Measurements from ENCODE around the gene NOS2.
A peak's percentile ranks its signal among the peaks of the same experiment; 100 is the strongest.
"Not testable (repeated sequence)": the region's sequence is repeated elsewhere in the genome, so short reads cannot be mapped to it uniquely, and the experiment has no call there.

Gene NOS2

GRCh38 chr17:27800522-27800921 lies at the start of gene NOS2:
TSS of gene NOS2 (minus strand) at chr17:27800529. CDS start at chr17:27798809, 1,720 bp downstream.
- Histone ChIP-seq H3K27me3 (ENCODE audit: insufficient read depth, low read depth, severe bottlenecking) (no peaks in the 10 kb centered on the region), H3K4me3 (ENCODE audit: low read depth, low read length) (no peak within 1 kb of the TSS), H3K27ac (no peak within 1 kb of the TSS), H3K9me3 (ENCODE audit: severe bottlenecking) (no peaks in the 10 kb centered on the region), H3K36me3 (no peaks in the 10 kb centered on the region)
- peak; percentile 38 for DNase-seq
- no peak for TF ChIP-seq CTCF (IDR thresholded peaks at IDR 0.05; ENCODE audit: low read depth, low read length)

- DNase-seq, result no peak
- H3K27me3 ChIP-seq (ENCODE audit: insufficient read depth, low read depth, severe bottlenecking), result no peaks in the 10 kb centered on the region
- no peaks in the 10 kb centered on the region for H3K36me3 ChIP-seq
- H3K27ac ChIP-seq, result no peak overlapping the region
- H3K4me3 ChIP-seq (ENCODE audit: low read depth, low read length), result no peak overlapping the region
- peaks cover 6% of the 10 kb centered on the region for H3K9me3 ChIP-seq (ENCODE audit: severe bottlenecking)
- no peak for TF ChIP-seq CTCF (IDR thresholded peaks at IDR 0.05; ENCODE audit: low read depth, low read length)
Observed at GRCh38 chr17:27849474-27850185, 49.3 kb upstream of the NOS2 start.

GRCh38 chr17:27848931-27849330 lies 48.6 kb upstream of the NOS2 start:
- Histone ChIP-seq H3K4me3 (ENCODE audit: low read depth, low read length) (no peak overlapping the region), H3K27me3 (ENCODE audit: insufficient read depth, low read depth, severe bottlenecking) (no peaks in the 10 kb centered on the region), H3K27ac (no peak overlapping the region), H3K9me3 (ENCODE audit: severe bottlenecking) (peaks cover 6% of the 10 kb centered on the region), H3K36me3 (no peaks in the 10 kb centered on the region)
- no peak for DNase-seq
- TF ChIP-seq CTCF (IDR thresholded peaks at IDR 0.05; ENCODE audit: low read depth, low read length), result no peak

DNA sequence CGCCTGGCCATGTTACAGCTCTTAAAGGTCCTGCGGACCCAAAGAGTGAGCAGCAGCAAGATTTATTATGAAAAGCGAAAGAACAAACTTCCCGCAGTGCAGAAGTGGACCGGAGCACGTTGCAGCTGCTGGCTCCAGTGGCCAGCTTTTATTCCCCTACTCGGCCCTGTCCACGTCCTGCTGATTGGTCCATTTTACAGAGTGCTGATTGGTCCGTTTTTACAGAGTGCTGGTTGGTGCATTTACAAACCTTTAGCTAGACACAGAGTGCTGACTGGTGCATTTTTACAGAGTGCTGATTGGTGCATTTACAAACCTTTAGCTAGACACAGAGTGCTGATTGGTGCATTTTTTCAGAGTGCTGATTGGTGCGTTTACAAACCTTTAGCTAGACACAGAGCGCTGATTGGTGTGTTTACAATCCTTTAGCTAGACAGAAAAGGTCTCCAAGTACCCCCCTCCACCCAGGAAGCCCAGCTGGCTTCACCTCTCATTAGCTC lies 46.5 kb upstream of the NOS2 start:
- H3K27me3 ChIP-seq (ENCODE audit: insufficient read depth, low read depth, severe bottlenecking); H3K36me3 ChIP-seq; DNase-seq; H3K4me3 ChIP-seq (ENCODE audit: low read depth, low read length); H3K27ac ChIP-seq; H3K9me3 ChIP-seq (ENCODE audit: severe bottlenecking): not testable (repeated sequence)

DNA sequence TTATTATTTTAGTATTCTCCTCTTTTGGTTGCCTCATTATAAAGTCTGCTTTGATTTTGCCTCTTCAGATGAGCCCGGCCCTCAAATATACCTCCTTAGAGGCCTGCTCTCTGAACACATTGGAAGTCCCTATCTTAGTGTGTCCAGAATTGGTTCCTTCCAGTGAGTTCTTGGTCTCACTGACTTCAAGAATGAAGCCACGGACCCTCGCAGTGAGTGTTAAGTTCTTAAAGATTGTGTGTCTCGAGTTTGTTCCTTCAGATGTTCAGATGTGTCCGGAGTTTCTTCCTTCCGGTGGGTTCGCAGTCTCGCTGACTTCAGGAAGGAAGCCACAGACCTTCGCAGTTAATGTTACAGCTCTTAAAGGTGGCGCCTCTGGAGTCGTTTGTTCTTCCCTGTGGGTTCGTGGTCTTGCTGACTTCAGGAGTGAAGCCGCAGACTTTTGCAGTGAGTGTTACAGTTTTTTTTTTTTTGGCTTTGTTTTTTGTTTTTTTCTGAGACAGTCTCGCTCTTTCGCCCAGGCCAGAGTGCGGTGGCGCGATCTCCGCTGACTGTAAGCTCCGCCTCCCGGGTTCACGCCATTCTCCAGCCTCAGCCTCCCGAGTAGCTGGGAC lies 45.8 kb upstream of the NOS2 start:
- no peaks in the 10 kb centered on the region for H3K27me3 ChIP-seq (ENCODE audit: insufficient read depth, low read depth, severe bottlenecking)
- H3K27ac ChIP-seq, result no peak overlapping the region; the same call in 1 of the 2 replicates
- peaks cover 6% of the 10 kb centered on the region for H3K9me3 ChIP-seq (ENCODE audit: severe bottlenecking)
- TF ChIP-seq CTCF (IDR thresholded peaks at IDR 0.05; ENCODE audit: low read depth, low read length), result no peak
- H3K36me3 ChIP-seq, result no peaks in the 10 kb centered on the region
- H3K4me3 ChIP-seq (ENCODE audit: low read depth, low read length), result no peak overlapping the region
- DNase-seq, result no peak

GRCh38 chr17:27845264-27846041 lies 45.1 kb upstream of the NOS2 start:
- H3K27ac ChIP-seq, result peak overlapping the region; percentile 18; the same call in 1 of the 2 replicates
- H3K9me3 ChIP-seq (ENCODE audit: severe bottlenecking), result peaks cover 6% of the 10 kb centered on the region
- no peak for TF ChIP-seq CTCF (IDR thresholded peaks at IDR 0.05; ENCODE audit: low read depth, low read length)
- DNase-seq, result no peak
- no peaks in the 10 kb centered on the region for H3K36me3 ChIP-seq
- H3K27me3 ChIP-seq (ENCODE audit: insufficient read depth, low read depth, severe bottlenecking), result no peaks in the 10 kb centered on the region
- no peak overlapping the region for H3K4me3 ChIP-seq (ENCODE audit: low read depth, low read length)
